Measurements from ENCODE around the gene SLC9A9.

- TF ChIP-seq CTCF (IDR thresholded peaks at IDR 0.05), result no peak
- no peak for TF ChIP-seq POLR2A (IDR thresholded peaks at IDR 0.05)
These were observed 40.6 kb upstream of the SLC9A9 start for GRCh38 chr3:143888846-143889245.

All from uterus (tissue), 2 donors.